Heart right ventricle (tissue), 16 donors: ENCODE measurements around the gene AFF2. TPM values are rescaled to one million over a fixed set of nuclear protein-coding genes. Genes with fewer than 3 reads are reported as not detected.

Source experiments
- ATAC-seq, 8 donors: fragments of 200-7000 bp; cut with Tn5 transposase; one replicate each; pipeline ENCODE4 v1.9.1; 2020; ENCODE audit warnings: mild to moderate bottlenecking in 8 of 8, moderate library complexity in 8 of 8, moderate number of reproducible peaks in 1 of 8
- DNase-seq, 2 donors: peaks; one replicate each; pipeline ENCODE4 v3.0.0-alpha.2; 2020
- H3K27ac ChIP-seq, 10 donors: fragments of 200-600 bp; sonication (generic) in 2 of 10; one replicate each; pipeline versions ENCODE4 v1.5.0 to v1.8.0; 2020 to 2022; ENCODE audit warnings: mild to moderate bottlenecking in 3 of 10
- H3K27me3 ChIP-seq, 7 donors: fragments of 200-600 bp; one replicate each; pipeline ENCODE4 v1.8.0; 2021 to 2022; ENCODE audit warnings: mild to moderate bottlenecking in 2 of 7
- H3K36me3 ChIP-seq, 9 donors: fragments of 200-600 bp; sonication (generic) in 1 of 9; one replicate each; pipeline versions ENCODE4 v1.5.0 to v1.8.0; 2020 to 2022; ENCODE audit warnings: mild to moderate bottlenecking in 2 of 9
- H3K4me1 ChIP-seq, 9 donors: fragments of 200-600 bp; sonication (generic) in 1 of 9; one replicate each; pipeline versions ENCODE4 v1.5.0 to v1.8.0; 2020 to 2022; ENCODE audit warnings: mild to moderate bottlenecking in 4 of 9
- H3K4me3 ChIP-seq, 10 donors: fragments of 200-600 bp; sonication (generic) in 2 of 10; one replicate each; pipeline versions ENCODE4 v1.5.0 to v1.8.0; 2020 to 2022; ENCODE audit warnings: mild to moderate bottlenecking in 7 of 10, moderate library complexity in 2 of 10
- H3K9me3 ChIP-seq, 11 donors: fragments of 200-600 bp in 10 of 11; sonication (generic) in 2 of 11; one replicate each; pipeline versions ENCODE4 v1.5.0 to v1.8.0; 2013 to 2022; ENCODE audit warnings: mild to moderate bottlenecking in 2 of 11, control low read depth in 1 of 11, moderate library complexity in 1 of 11
- WGBS, 2 donors: extraction: QIAGEN DNeasy Blood & Tissue Kit; methylation state at CpG; one replicate each; pipeline ENCODE4 v1.1.7; 2013; ENCODE audit warnings: inconsistent platforms in 1 of 2; 5-methylcytosine and 5-hydroxymethylcytosine counted together
- intact Hi-C, 10 donors: fragments of 100-400 bp; cut with DNase I; formaldehyde crosslinking; loops; one replicate each; pipeline versions ENCODE4 v1.11.1 to v1.14.2; 2022
- polyA plus RNA-seq, 2 donors: library from polyadenylated mRNA; stranded (reverse); fragments of 200-250 nt; gene quantifications; one replicate each; pipeline ENCODE4 v1.2.3, GENCODE V29; 2013
- total RNA-seq, 10 donors: library from RNA; stranded (reverse); fragmentation: NEBNext Ultra II Directional in 3 of 10; extraction: Animal tissue kit (Norgen Biotek cat#: 25700) in 3 of 10; gene quantifications; one replicate each; pipeline versions ENCODE4 v1.2.1 to v1.2.4, GENCODE V29; 2021 to 2023
- TF ChIP-seq, protein P1 (sequence below), 9 donors: fragments of 200-600 bp; sonication (generic) in 2 of 9; IDR thresholded peaks; one replicate each; pipeline versions ENCODE4 v1.5.0 to v1.8.0; 2021 to 2022; ENCODE audit warnings: antibody characterized with exemption in 9 of 9, mild to moderate bottlenecking in 5 of 9, moderate library complexity in 1 of 9
- donor health status: Arrhythmogenic right ventricular cardiomyopathy.
- donor health status: ischemic (EF 13 %, LVEDD 7.1; RV severe dilation, severe dysfunction).
- donor health status: healthy with polysubstance abuse.
- donor health status: DM: no; HTN: yes; CAD: no.
- donor health status: DM: no; HTN: no; CAD: no.
- donor health status: ischemic (EF 25% LVEDD 6.9; RV normal size, moderate dysfunction).
- donor health status: ischemic (EF 25% LVEDD 5.7; RV mildly dilated, moderate dysfunction).
- donor health status: healthy.
- donor health status: DM: yes; HTN: yes; CAD: no.
- donor health status: Ischemic cardiomyopathy.
- donor health status: ischemic (EF 35%, LVEDD 5.7; RV mildly dilated, moderate dysfunction).
- donor health status: nonischemic (EF 11% LVEDD 7.7; RV severe dilation, severe dysfunction).
- donor health status: DM: yes; HTN: yes; CAD: no.
- donor health status: PGD.
- donor health status: ischemic (EF 29% LVEDD 5.4; RV normal size, mild dysfunction).
- donor health status: nonischemic (EF 23%, LVEDD 6.1; RV moderate dilation, normal function).

AFF2 gene
- total and polyA plus RNA-seq, 12 donors: 0.01 to 0.59 (median 0.20) TPM; not detected in 2

DNA sequence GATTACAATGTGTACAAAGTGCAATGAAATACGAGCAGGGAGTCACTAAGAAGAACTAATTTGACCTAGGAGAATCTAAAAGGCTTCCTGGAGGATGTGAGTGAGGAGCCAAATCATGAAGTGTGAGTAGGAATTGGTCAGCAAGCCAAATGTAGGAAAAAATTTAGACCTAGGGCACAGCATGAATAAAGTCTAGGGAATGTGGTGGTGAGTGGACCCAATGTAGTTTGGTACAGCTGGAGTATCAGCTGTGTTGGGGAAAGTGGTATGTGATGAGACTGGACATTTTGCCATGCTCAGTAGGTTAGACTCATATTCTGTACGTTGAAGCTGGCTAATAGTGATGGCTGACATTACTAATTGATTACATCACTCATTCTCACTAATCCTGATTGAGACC, 191.0 kb downstream of the AFF2 start:
- H3K4me1 ChIP-seq: no peaks in the 10 kb centered on the region
- no peaks in the 10 kb centered on the region for H3K36me3 ChIP-seq
- ATAC-seq: no peak
- no peak overlapping the region for H3K4me3 ChIP-seq
- no peak overlapping the region for H3K27ac ChIP-seq
- WGBS, 2 donors: 69 to 70% methylated on average over 2 of the region's 2 CpGs
- TF ChIP-seq, protein P1, sequence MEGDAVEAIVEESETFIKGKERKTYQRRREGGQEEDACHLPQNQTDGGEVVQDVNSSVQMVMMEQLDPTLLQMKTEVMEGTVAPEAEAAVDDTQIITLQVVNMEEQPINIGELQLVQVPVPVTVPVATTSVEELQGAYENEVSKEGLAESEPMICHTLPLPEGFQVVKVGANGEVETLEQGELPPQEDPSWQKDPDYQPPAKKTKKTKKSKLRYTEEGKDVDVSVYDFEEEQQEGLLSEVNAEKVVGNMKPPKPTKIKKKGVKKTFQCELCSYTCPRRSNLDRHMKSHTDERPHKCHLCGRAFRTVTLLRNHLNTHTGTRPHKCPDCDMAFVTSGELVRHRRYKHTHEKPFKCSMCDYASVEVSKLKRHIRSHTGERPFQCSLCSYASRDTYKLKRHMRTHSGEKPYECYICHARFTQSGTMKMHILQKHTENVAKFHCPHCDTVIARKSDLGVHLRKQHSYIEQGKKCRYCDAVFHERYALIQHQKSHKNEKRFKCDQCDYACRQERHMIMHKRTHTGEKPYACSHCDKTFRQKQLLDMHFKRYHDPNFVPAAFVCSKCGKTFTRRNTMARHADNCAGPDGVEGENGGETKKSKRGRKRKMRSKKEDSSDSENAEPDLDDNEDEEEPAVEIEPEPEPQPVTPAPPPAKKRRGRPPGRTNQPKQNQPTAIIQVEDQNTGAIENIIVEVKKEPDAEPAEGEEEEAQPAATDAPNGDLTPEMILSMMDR (IDR thresholded peaks at IDR 0.05): no peak
- no peak for DNase-seq
- intact Hi-C loops: no loop called here
- no peaks in the 10 kb centered on the region for H3K27me3 ChIP-seq
- no peaks in the 10 kb centered on the region for H3K9me3 ChIP-seq

DNA sequence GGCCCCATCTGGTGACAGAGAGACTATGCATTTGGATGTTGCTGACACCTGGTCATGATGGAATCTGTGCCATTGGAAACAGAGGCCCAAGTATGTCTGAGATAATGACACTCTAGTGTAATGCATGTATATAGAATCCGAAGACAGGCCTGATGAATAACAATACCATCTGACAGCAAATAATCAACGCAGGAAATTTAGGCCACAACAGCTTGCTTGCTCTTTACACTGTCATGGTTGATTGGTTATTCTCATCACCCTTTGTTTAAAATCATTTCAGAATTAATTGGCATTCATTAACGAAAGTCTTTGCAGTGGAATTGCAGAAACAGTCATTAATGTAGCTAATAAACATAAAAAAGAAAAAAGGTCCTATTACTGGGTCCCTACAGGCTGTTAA, 194.8 kb downstream of the AFF2 start:
- no peak for ATAC-seq
- Histone ChIP-seq H3K27me3 (no peaks in the 10 kb centered on the region), H3K4me1 (no peaks in the 10 kb centered on the region), H3K4me3 (no peak overlapping the region), H3K9me3 (no peaks in the 10 kb centered on the region), H3K36me3 (no peaks in the 10 kb centered on the region), H3K27ac (no peak overlapping the region)
- TF ChIP-seq, protein P1 (IDR thresholded peaks at IDR 0.05): no peak
- intact Hi-C loops: no loop called here
- 75 to 82% methylated on average over 3 of the region's 3 CpGs for WGBS, 2 donors
- no peak for DNase-seq

DNA sequence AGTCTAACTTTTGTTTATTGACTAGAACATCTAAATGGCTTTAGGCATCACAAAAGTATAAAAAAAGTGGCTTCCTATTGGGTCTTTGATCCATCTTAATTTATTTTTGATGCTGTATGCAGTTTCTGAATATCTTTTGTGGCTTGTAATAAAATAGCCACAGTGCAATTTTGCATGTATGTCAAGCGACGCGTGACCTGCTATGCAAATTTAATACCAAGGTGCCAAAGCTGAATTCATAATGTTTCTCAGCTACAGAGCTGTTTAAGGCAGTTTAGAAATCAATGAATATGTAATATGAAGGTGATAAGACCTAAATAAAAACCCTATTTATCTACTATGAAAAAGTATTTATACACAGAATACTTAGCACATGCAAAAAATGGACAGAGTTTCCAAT, 197.8 kb downstream of the AFF2 start:
- ATAC-seq (no peak), DNase-seq (no peak)
- no peak overlapping the region for H3K4me3 ChIP-seq
- no peaks in the 10 kb centered on the region for H3K9me3 ChIP-seq
- intact Hi-C loops: no loop called here
- H3K36me3 ChIP-seq: no peaks in the 10 kb centered on the region
- WGBS, 2 donors: 98 to 100% methylated on average over 3 of the region's 3 CpGs
- no peak overlapping the region for H3K27ac ChIP-seq
- no peaks in the 10 kb centered on the region for H3K27me3 ChIP-seq
- TF ChIP-seq, protein P1 (IDR thresholded peaks at IDR 0.05): no peak
- no peaks in the 10 kb centered on the region for H3K4me1 ChIP-seq

DNA sequence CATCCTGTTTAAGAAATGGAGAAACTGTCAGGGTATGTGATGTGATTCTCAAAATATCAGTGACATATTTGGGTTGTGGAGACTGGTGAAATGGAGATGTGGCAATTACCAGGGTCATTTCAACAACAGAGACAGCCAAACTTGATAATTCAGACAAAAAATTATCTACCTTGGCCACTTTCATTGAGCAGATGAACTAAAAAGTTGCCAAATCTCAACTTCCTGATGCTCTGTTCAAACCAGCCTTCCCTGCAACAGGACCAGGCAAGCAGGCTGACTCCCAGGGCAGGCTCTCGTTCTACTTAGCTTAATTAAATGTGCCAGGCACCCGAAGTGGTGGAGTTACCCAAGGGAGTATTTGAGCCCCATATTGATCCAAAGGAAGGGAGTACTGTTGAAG, 199.6 kb downstream of the AFF2 start:
- TF ChIP-seq, protein P1 (IDR thresholded peaks at IDR 0.05): no peak
- intact Hi-C loops: no loop called here
- 56 to 79% methylated on average over 2 of the region's 2 CpGs for WGBS, 2 donors
- H3K36me3 ChIP-seq: no peaks in the 10 kb centered on the region
- ATAC-seq: no peak
- no peaks in the 10 kb centered on the region for H3K4me1 ChIP-seq
- no peak overlapping the region for H3K4me3 ChIP-seq
- no peak for DNase-seq
- no peak overlapping the region for H3K27ac ChIP-seq
- no peaks in the 10 kb centered on the region for H3K9me3 ChIP-seq
- no peaks in the 10 kb centered on the region for H3K27me3 ChIP-seq

DNA sequence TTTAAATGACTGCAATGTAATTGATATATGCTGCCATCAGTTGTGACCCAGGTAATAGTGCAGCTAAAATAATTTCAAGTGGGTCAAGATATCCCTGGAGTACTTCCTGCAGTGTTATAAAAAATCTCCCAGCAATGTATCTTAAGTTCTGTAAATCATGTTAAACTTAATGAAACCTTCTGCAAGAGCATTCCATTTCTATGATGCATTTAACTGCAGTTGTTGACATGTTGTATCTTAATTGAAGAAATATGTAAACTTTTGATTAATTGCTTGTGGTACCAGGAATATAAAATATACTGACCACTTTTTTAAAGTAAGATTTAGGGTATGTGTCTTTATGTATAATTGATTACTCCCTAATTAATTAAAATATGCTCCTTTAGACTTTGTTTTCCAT, 213.6 kb downstream of the AFF2 start:
- H3K27ac ChIP-seq: no peak overlapping the region
- H3K4me1 ChIP-seq: no peaks in the 10 kb centered on the region
- ATAC-seq (no peak), DNase-seq (no peak)
- no peaks in the 10 kb centered on the region for H3K36me3 ChIP-seq
- no peaks in the 10 kb centered on the region for H3K9me3 ChIP-seq
- TF ChIP-seq, protein P1 (IDR thresholded peaks at IDR 0.05): no peak
- no peak overlapping the region for H3K4me3 ChIP-seq
- intact Hi-C loops: no loop called here
- H3K27me3 ChIP-seq: no peaks in the 10 kb centered on the region
